Brain microvascular endothelial cell (primary cell): ENCODE measurements around the gene MTMR12.
A peak's percentile ranks its signal among the peaks of the same experiment; 100 is the strongest.

ENCODE experiments used
- DNase-seq: peaks from one replicate; pipeline ENCODE4 v3.0.0-alpha.2; 2020
- H3K27ac ChIP-seq: fragments of 250-450 bp; sonication (Bioruptor Pico); 2 replicates; pipeline ENCODE4 v1.5.1; 2020; ENCODE audit warnings: mild to moderate bottlenecking, moderate library complexity
- H3K27me3 ChIP-seq: fragments of 250-450 bp; sonication (Bioruptor Pico); replicated peaks from 2 replicates; pipeline ENCODE4 v1.5.1; 2020; ENCODE audit warnings: mild to moderate bottlenecking
- H3K36me3 ChIP-seq: fragments of 250-450 bp; sonication (Bioruptor Pico); replicated peaks from 2 replicates; pipeline ENCODE4 v1.5.1; 2020; ENCODE audit warnings: mild to moderate bottlenecking
- H3K4me3 ChIP-seq: 2 replicates; pipeline ENCODE4 v1.5.1; 2011; ENCODE audit warnings: low read depth, mild to moderate bottlenecking, control low read depth, low read length, moderate library complexity
- in situ Hi-C: cut with HindIII; loops from 2 replicates; pipeline ENCODE4 v1.10.0; 2017; ENCODE audit warnings: low sequenced_read_pairs, low pct_ligation_motif_present
- TF ChIP-seq, protein P1 (sequence below): IDR thresholded peaks from 2 replicates; pipeline ENCODE4 v1.5.1; 2011; ENCODE audit warnings: low read depth, mild to moderate bottlenecking, moderate library complexity, low read length, control low read depth, inconsistent platforms; ENCODE audit errors: missing control alignments

MTMR12 gene

DNA sequence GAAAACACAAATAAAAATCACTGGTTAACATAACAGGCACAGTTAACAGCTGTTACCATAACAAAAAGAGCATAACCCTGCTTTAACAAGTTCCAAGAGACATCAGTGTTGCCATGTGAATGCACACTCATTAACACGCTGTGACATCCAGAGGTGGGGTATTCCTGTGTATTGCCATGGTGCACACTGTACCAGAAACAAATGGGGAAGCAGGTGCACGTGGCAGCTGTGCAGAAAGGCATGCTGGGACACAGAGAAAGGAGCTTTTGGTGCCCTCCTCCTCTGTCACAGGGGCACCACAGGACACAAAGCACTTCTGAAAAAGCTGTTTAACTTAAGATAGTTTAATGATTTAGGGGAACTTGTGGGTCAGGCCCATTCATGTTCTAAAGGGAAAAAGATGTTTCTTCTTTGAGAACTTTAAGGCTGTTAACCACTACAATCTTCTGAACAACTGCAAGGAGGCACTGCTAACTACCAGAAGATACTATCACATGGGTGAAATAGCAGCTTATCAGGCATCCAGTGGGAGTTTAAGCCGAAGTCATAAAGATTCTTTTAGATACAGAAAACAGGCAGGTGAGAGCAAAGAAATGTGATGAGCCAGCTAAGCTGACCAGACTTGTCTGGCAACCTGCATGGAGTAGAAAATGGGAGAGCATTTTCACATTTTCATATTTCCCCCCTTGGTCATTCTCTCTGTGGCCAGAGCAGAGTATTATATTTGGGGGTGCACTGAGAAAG is 82.2 kb downstream of the MTMR12 start:
- TF ChIP-seq, protein P1, sequence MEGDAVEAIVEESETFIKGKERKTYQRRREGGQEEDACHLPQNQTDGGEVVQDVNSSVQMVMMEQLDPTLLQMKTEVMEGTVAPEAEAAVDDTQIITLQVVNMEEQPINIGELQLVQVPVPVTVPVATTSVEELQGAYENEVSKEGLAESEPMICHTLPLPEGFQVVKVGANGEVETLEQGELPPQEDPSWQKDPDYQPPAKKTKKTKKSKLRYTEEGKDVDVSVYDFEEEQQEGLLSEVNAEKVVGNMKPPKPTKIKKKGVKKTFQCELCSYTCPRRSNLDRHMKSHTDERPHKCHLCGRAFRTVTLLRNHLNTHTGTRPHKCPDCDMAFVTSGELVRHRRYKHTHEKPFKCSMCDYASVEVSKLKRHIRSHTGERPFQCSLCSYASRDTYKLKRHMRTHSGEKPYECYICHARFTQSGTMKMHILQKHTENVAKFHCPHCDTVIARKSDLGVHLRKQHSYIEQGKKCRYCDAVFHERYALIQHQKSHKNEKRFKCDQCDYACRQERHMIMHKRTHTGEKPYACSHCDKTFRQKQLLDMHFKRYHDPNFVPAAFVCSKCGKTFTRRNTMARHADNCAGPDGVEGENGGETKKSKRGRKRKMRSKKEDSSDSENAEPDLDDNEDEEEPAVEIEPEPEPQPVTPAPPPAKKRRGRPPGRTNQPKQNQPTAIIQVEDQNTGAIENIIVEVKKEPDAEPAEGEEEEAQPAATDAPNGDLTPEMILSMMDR: no peak
- in situ Hi-C loops: no loop called here
- Histone ChIP-seq H3K4me3 (no peak overlapping the region), H3K27me3 (no peaks in the 10 kb centered on the region), H3K36me3 (peaks cover 5% of the 10 kb centered on the region), H3K27ac (no peak overlapping the region)
- no peak for DNase-seq

DNA sequence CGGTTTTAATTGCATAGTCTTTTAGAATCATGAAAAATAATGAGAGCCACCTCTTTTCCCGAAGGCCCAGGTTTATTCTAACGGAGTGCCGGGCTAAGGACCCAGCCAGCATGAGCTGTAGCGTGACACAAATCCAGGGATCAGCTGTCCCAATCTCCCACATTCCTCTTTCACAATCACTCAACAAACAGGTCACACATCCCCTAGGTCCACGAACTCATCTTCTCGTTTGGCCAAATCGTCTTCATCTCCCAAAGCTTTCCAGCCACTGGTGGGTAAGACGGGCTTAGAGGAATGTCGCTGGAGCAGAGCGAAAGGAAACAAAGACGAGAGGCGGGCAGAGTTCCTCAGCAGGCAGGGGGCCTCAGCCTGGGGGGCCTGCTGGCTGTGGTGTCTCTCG is 83.2 kb downstream of the MTMR12 start:
- DNase-seq: no peak
- H3K36me3 ChIP-seq: peaks cover 5% of the 10 kb centered on the region
- H3K27ac ChIP-seq: no peak overlapping the region
- no peaks in the 10 kb centered on the region for H3K27me3 ChIP-seq
- H3K4me3 ChIP-seq: no peak overlapping the region
- TF ChIP-seq, protein P1: no peak
- in situ Hi-C loops: no loop called here

DNA sequence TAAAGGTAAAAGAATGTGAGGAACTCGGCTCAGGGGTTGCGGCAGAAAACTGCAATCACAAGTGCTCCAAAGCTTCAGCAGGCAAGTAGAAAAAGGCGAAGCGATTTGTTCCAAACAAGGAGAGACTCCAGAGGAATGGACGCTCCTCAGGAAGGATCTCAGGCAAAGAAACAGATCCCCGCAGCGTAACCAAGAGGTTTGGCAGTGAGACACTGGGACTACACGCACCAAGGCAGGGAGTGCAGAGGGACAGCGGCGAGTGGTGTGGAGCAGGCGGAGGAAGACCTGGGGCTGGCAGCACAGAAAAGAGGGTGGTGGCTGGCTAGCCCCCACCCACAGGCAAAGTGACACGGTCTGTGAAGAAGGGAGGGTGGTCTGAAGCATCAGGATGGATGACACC is 83.9 kb downstream of the MTMR12 start:
- TF ChIP-seq, protein P1: no peak
- Histone ChIP-seq H3K27me3 (no peaks in the 10 kb centered on the region), H3K27ac (no peak overlapping the region), H3K4me3 (no peak overlapping the region), H3K36me3 (peaks cover 5% of the 10 kb centered on the region)
- in situ Hi-C loops: no loop called here
- no peak for DNase-seq

DNA sequence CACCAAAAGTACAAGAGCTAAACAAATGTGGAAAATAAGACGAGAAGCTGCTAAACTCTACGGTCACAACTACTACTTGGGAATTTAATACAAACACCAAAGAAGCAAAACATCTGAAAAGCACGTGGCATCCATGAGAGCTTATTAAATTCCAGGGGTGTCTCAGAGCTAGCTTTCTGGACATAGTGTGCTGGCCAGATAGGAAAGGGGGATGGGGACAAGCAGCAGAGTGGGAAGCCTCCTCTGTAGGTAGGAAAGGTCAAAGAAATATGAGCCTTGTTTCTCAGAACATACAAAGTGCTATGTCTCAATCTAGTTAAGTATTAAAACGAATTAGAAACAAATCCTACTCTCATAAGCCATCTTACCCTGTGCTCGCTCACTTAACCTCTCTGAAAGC is 87.3 kb downstream of the MTMR12 start:
- Histone ChIP-seq H3K36me3 (peaks cover 3% of the 10 kb centered on the region), H3K4me3 (no peak overlapping the region), H3K27ac (no peak overlapping the region), H3K27me3 (no peaks in the 10 kb centered on the region)
- DNase-seq: peak; percentile 13
- TF ChIP-seq, protein P1: no peak
- in situ Hi-C loops: no loop called here

DNA sequence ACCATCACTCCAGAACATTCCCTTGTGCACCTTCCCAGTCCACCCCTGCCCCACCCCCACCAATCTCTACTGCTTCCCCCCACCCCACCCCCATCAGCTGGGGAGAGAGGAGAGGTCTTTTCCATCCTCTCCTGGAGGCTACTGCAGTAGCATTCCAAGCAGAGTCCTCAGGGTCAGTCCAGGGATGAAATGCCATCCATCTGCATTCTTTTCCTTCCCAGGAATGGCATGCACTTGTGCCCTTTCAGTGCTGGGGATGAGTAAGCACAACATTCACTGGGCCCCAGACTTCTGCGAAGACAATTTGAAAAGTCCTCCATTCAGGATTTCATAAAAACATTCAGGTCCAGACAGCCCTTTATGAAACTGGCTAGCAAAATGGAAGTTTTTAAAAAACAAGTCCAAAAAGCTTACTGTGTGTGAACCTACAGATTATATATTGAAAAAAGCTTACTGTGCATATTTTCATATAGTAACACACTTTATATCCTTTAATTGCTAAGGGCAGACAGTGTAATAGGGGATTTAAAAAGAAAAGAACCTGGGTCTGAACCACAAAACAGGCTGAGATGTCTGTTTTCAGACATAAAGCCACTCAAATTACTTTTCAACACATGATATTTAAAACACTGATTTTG is 88.6 kb downstream of the MTMR12 start:
- in situ Hi-C loops: no loop called here
- TF ChIP-seq, protein P1: no peak
- H3K36me3 ChIP-seq: no peaks in the 10 kb centered on the region
- no peak overlapping the region for H3K4me3 ChIP-seq
- H3K27ac ChIP-seq: no peak overlapping the region
- H3K27me3 ChIP-seq: no peaks in the 10 kb centered on the region
- DNase-seq: peak; percentile 24
